ENCODE data around the gene RASAL2.

- TF ChIP-seq POLR2A (IDR thresholded peaks at IDR 0.05; ENCODE audit: low read length) (no peak), GATA1 (IDR thresholded peaks at IDR 0.05; ENCODE audit: low read depth, low read length) (no peak)
Measured at GRCh38 chr1:178048883-178049282, 45.0 kb upstream of the RASAL2 start.

All from erythroblast (primary cell).